Osteocyte (in vitro differentiated cells): ENCODE data around the gene AKIP1. TPM values are rescaled to one million over a fixed set of nuclear protein-coding genes. Genes with fewer than 3 reads are reported as not detected.
"Not testable (repeated sequence)": the region's sequence is repeated elsewhere in the genome, so short reads cannot be mapped to it uniquely, and the experiment has no call there.

Experiments used
- DNase-seq: peaks from one replicate; pipeline ENCODE4 v3.0.0; 2021; ENCODE audit warnings: mixed read lengths; ENCODE audit not compliant: unreplicated experiment; ENCODE audit errors: extremely low spot score
- H3K27ac Mint-ChIP-seq: one replicate; pipeline ENCODE4 v1.8.0; 2021; ENCODE audit warnings: mild to moderate bottlenecking, mixed read lengths; ENCODE audit not compliant: unreplicated experiment
- H3K27me3 Mint-ChIP-seq: one replicate; pipeline ENCODE4 v1.8.0; 2021; ENCODE audit warnings: mixed read lengths; ENCODE audit not compliant: unreplicated experiment
- H3K36me3 Mint-ChIP-seq: one replicate; pipeline ENCODE4 v1.8.0; 2021; ENCODE audit warnings: mixed read lengths; ENCODE audit not compliant: unreplicated experiment
- H3K4me1 Mint-ChIP-seq: one replicate; pipeline ENCODE4 v1.8.0; 2021; ENCODE audit warnings: mixed read lengths; ENCODE audit not compliant: unreplicated experiment
- H3K4me3 Mint-ChIP-seq: one replicate; pipeline ENCODE4 v1.8.0; 2021; ENCODE audit warnings: mild to moderate bottlenecking, moderate library complexity, mixed read lengths; ENCODE audit not compliant: unreplicated experiment
- H3K9me3 Mint-ChIP-seq: one replicate; pipeline ENCODE4 v1.8.0; 2021; ENCODE audit warnings: mixed read lengths; ENCODE audit not compliant: unreplicated experiment
- CTCF ChIP-seq: fragments of 200-600 bp; sonication (generic); IDR thresholded peaks from 2 replicates; pipeline ENCODE4 v1.5.0; 2021; ENCODE audit warnings: antibody characterized with exemption, mild to moderate bottlenecking, moderate library complexity
- total RNA-seq: library from RNA; stranded (reverse); gene quantifications from 2 replicates; pipeline ENCODE4 v1.2.1, GENCODE V29; 2021

The AKIP1 gene
- total RNA-seq, 1 donor from 2014 or later: 32.6 TPM

- Mint-ChIP-seq H3K27me3 (no peaks in the 10 kb centered on the region), H3K36me3 (peaks cover 2% of the 10 kb centered on the region), H3K4me1 (peaks cover 17% of the 10 kb centered on the region), H3K27ac (no peak within 1 kb of the TSS), H3K4me3 (no peak within 1 kb of the TSS), H3K9me3 (no peaks in the 10 kb centered on the region)
- no peak for TF ChIP-seq CTCF
- DNase-seq: no peak
Measured at GRCh38 chr11:8932564-8933180, 21.7 kb downstream of the AKIP1 start, which contains the start of gene C11orf16. Gene C11orf16 (minus strand): TSS chr11:8932947. CDS start chr11:8932308, 639 bp downstream.

DNA sequence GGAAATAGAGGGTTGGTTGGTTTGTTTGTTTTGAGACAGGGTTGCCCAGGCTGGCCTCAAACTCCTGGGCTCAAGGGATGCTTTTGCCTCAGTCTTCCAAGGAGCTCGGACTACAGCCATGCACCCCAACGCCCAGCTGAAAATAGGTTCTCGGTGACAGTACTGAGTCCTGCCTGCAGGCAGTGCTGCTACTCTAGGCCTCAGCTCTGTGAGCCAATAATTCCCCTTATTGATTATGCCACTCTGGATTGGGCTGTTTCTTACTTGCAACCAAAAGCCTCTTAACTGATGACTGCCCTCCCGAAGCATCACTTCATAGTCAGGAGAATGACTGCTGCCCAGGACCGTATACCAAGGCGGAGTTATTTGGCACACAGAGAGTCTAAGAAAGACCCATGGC, 22.9 kb downstream of the AKIP1 start:
- Mint-ChIP-seq H3K27ac (no peak overlapping the region), H3K4me3 (no peak overlapping the region), H3K36me3 (peaks cover 2% of the 10 kb centered on the region), H3K4me1 (peaks cover 17% of the 10 kb centered on the region), H3K27me3 (no peaks in the 10 kb centered on the region), H3K9me3 (no peaks in the 10 kb centered on the region)
- DNase-seq: no peak
- TF ChIP-seq CTCF: no peak

DNA sequence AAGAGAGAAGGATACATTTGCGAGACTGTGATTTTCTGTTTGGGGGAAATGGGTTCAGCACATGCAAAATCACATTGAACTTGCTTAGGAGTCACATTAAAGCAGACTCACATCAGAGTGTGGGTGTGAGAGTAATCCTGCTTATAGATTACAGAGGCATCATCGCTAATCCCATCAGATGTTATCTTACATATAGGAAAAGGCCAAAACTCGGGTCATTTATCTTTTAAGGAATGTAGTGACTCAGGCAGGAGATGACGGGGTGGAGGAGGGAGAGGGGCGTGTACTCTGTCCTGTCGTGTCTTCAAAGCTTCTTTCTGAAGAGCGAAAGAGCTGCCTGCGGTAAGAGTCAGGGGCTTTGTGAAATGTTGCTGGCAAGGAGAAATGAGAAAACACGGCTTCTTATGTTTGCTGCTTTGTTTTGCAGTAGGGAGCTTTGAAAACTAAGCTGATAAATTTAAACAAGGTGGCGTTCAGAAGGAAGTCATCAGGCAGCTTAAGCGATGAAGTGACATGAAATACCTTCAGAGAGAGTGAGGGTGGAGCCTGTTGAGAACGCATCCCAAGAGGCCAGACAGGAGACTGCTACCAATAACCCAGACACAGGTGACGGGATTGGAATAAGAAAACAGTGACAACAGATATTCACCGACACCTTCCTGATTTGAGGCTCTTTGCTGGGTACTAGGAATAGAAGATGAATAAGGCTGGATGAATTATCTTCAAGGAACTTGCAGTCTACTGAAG, 23.9 kb downstream of the AKIP1 start:
- H3K27ac Mint-ChIP-seq: no peak overlapping the region
- peaks cover 17% of the 10 kb centered on the region for H3K4me1 Mint-ChIP-seq
- no peak for DNase-seq
- no peaks in the 10 kb centered on the region for H3K27me3 Mint-ChIP-seq
- no peak overlapping the region for H3K4me3 Mint-ChIP-seq
- TF ChIP-seq CTCF: no peak
- no peaks in the 10 kb centered on the region for H3K9me3 Mint-ChIP-seq
- peaks cover 2% of the 10 kb centered on the region for H3K36me3 Mint-ChIP-seq

GRCh38 chr11:8935789-8936188, 24.8 kb downstream of the AKIP1 start:
- not testable (repeated sequence) for H3K27ac Mint-ChIP-seq, H3K9me3 Mint-ChIP-seq, H3K4me3 Mint-ChIP-seq, H3K36me3 Mint-ChIP-seq, H3K27me3 Mint-ChIP-seq, DNase-seq
- peaks cover 13% of the 10 kb centered on the region for H3K4me1 Mint-ChIP-seq

DNA sequence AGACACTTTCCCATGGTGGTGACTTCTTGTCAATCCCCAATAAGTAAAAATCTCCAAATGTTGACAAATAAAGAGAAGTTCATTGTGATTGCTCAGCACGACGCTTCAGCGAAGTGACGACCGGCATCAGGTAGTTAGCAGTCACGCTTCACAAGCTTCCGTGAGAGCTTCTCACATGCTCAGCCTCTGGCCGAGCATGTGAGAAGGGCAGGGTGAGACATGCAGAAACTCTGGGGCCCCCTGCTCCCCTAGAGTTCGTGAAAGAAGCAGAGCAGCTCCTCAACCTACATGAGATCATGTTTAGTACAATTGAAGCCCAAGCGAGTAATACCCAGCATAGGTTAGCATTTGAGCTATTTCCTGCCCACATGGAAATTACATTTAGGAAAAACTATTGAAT, 26.2 kb downstream of the AKIP1 start:
- Mint-ChIP-seq H3K4me1 (peaks cover 13% of the 10 kb centered on the region), H3K27ac (no peak overlapping the region), H3K9me3 (no peaks in the 10 kb centered on the region), H3K4me3 (no peak overlapping the region), H3K36me3 (peaks cover 2% of the 10 kb centered on the region), H3K27me3 (peaks cover 4% of the 10 kb centered on the region)
- DNase-seq: no peak
- TF ChIP-seq CTCF: no peak
